Left renal cortex interstitium (tissue), 4 donors: ENCODE data around the gene NAV2. TPM values are rescaled to one million over a fixed set of nuclear protein-coding genes. Genes with fewer than 3 reads are reported as not detected.
"Not testable (repeated sequence)": the region's sequence is repeated elsewhere in the genome, so short reads cannot be mapped to it uniquely, and the experiment has no call there.

Source experiments
- DNase-seq, 4 donors: peaks; one replicate each; pipeline ENCODE4 v3.0.0-alpha.2; 2013; ENCODE audit warnings: low read depth in 4 of 4, low spot score in 2 of 4, missing footprints in 1 of 4
- polyA plus RNA-seq, 4 donors: library from polyadenylated mRNA; unstranded; fragments of 120-200 nt; gene quantifications; one replicate each; pipeline ENCODE4 v1.2.1, GENCODE V29; 2013; ENCODE audit not compliant: insufficient read length in 4 of 4

Gene NAV2
- polyA plus RNA-seq, 4 donors: 29.7 to 61.7 (median 39.1) TPM

GRCh38 chr11:20061776-20062175, 349.1 kb downstream of the NAV2 start:
- no peak for DNase-seq

GRCh38 chr11:20064961-20065405, 352.3 kb downstream of the NAV2 start:
- no peak for DNase-seq

- no peak for DNase-seq
Observed at GRCh38 chr11:20065406-20065805, 352.8 kb downstream of the NAV2 start.

- DNase-seq: no peak
Observed at GRCh38 chr11:20066013-20066782, 353.6 kb downstream of the NAV2 start.

- no peak for DNase-seq
Observed at GRCh38 chr11:20066783-20067156, 354.1 kb downstream of the NAV2 start.

- DNase-seq: no peak
Observed at GRCh38 chr11:20067665-20068064, 355.0 kb downstream of the NAV2 start.

- DNase-seq: no peak
Observed at GRCh38 chr11:20068691-20069090, 356.1 kb downstream of the NAV2 start.

GRCh38 chr11:20070459-20070858, 357.8 kb downstream of the NAV2 start:
- DNase-seq: no peak

- no peak for DNase-seq
Observed at GRCh38 chr11:20075627-20076026, 363.0 kb downstream of the NAV2 start.

GRCh38 chr11:20078846-20079245, 366.2 kb downstream of the NAV2 start:
- DNase-seq: no peak

GRCh38 chr11:20080032-20080685, 367.5 kb downstream of the NAV2 start:
- no peak for DNase-seq

GRCh38 chr11:20081336-20081735, 368.7 kb downstream of the NAV2 start:
- DNase-seq: no peak

- not testable (repeated sequence) for DNase-seq
Observed at GRCh38 chr11:20083877-20084276, 371.2 kb downstream of the NAV2 start.

GRCh38 chr11:20084921-20085814, 372.5 kb downstream of the NAV2 start:
- no peak for DNase-seq

GRCh38 chr11:20085918-20086317, 373.3 kb downstream of the NAV2 start:
- DNase-seq: no peak

- no peak for DNase-seq
Observed at GRCh38 chr11:20087118-20087521, 374.5 kb downstream of the NAV2 start.

GRCh38 chr11:20088397-20089225, 376.0 kb downstream of the NAV2 start:
- no peak for DNase-seq

- no peak for DNase-seq
Observed at GRCh38 chr11:20089367-20089766, 376.7 kb downstream of the NAV2 start.

GRCh38 chr11:20089796-20090653, 377.4 kb downstream of the NAV2 start:
- DNase-seq: no peak
